Liver (tissue), 9 donors: Measurements from ENCODE around the gene SEC24C. TPM values are rescaled to one million over a fixed set of nuclear protein-coding genes. Genes with fewer than 3 reads are reported as not detected.
A peak's percentile ranks its signal among the peaks of the same experiment; 100 is the strongest.

ENCODE experiments used
- DNase-seq: peaks from one replicate; pipeline ENCODE4 v3.0.0-alpha.2; 2017; ENCODE audit warnings: low spot score
- H3K27ac ChIP-seq, 2 donors: one replicate each; pipeline ENCODE4 v1.7.0; 2013; ENCODE audit warnings: inconsistent platforms in 2 of 2, low read length in 2 of 2, control low read depth in 1 of 2, low read depth in 1 of 2, mild to moderate bottlenecking in 1 of 2
- H3K27me3 ChIP-seq, 4 donors: one replicate each; pipeline versions ENCODE4 v1.6.1 to v1.7.0; 2013; ENCODE audit warnings: low read length in 3 of 4, inconsistent platforms in 1 of 4, mild to moderate bottlenecking in 1 of 4, moderate library complexity in 1 of 4; ENCODE audit not compliant: control insufficient read depth in 4 of 4, insufficient read depth in 4 of 4
- H3K36me3 ChIP-seq, 4 donors: one replicate each; pipeline versions ENCODE4 v1.6.1 to v1.7.0; 2013; ENCODE audit warnings: low read length in 3 of 4, mild to moderate bottlenecking in 3 of 4, low read depth in 1 of 4, moderate library complexity in 1 of 4; ENCODE audit not compliant: control insufficient read depth in 4 of 4, insufficient read depth in 3 of 4
- H3K4me1 ChIP-seq, 4 donors: one replicate each; pipeline versions ENCODE4 v1.6.1 to v1.7.0; 2013; ENCODE audit warnings: low read length in 3 of 4, mild to moderate bottlenecking in 3 of 4, moderate library complexity in 1 of 4; ENCODE audit not compliant: control insufficient read depth in 4 of 4, insufficient read depth in 4 of 4
- H3K4me3 ChIP-seq, 3 donors: one replicate each; pipeline versions ENCODE4 v1.6.1 to v1.7.0; 2013; ENCODE audit warnings: low read length in 3 of 3, control low read depth in 1 of 3, low read depth in 1 of 3, mild to moderate bottlenecking in 1 of 3
- H3K9ac ChIP-seq, 2 donors: one replicate each; pipeline ENCODE4 v1.7.0; 2013; ENCODE audit warnings: low read length in 2 of 2, mild to moderate bottlenecking in 2 of 2, moderate library complexity in 2 of 2, control low read depth in 1 of 2, low read depth in 1 of 2
- H3K9me3 ChIP-seq, 4 donors: one replicate each; pipeline versions ENCODE4 v1.6.1 to v1.7.0; 2013; ENCODE audit warnings: low read length in 3 of 4; ENCODE audit not compliant: control insufficient read depth in 4 of 4
- ATF3 ChIP-seq: IDR thresholded peaks from 2 replicates; pipeline ENCODE4 v1.6.1; 2016; ENCODE audit warnings: antibody characterized with exemption
- CTCF ChIP-seq: fragments of 150-350 bp; IDR thresholded peaks from 2 replicates; pipeline ENCODE4 v1.5.1; 2017; ENCODE audit warnings: improper control_type of control experiment, low read depth, low read length; ENCODE audit not compliant: missing input control
- EGR1 ChIP-seq, 2 donors: IDR thresholded peaks; 2 replicates each; pipeline ENCODE4 v1.6.1; 2016 to 2018; ENCODE audit warnings: antibody characterized with exemption in 2 of 2, low read depth in 2 of 2
- FOXA1 ChIP-seq: IDR thresholded peaks from 2 replicates; pipeline ENCODE4 v1.6.1; 2016; ENCODE audit warnings: antibody characterized with exemption
- FOXA2 ChIP-seq: IDR thresholded peaks from 2 replicates; pipeline ENCODE4 v1.6.1; 2016; ENCODE audit warnings: antibody characterized with exemption
- GABPA ChIP-seq, 2 donors: IDR thresholded peaks in 1 of 2; conservative IDR thresholded peaks in 1 of 2; 2 replicates each; pipeline ENCODE4 v1.6.1; 2016; ENCODE audit warnings: antibody characterized with exemption in 2 of 2, mild to moderate bottlenecking in 1 of 2, moderate library complexity in 1 of 2
- HNF4A ChIP-seq, 2 donors: conservative IDR thresholded peaks; 2 replicates each; pipeline ENCODE4 v1.6.1; 2016; ENCODE audit warnings: antibody characterized with exemption in 2 of 2, mild to moderate bottlenecking in 2 of 2
- HNF4G ChIP-seq: IDR thresholded peaks from 2 replicates; pipeline ENCODE4 v1.6.1; 2016; ENCODE audit warnings: antibody characterized with exemption
- JUND ChIP-seq, 2 donors: IDR thresholded peaks; 2 replicates each; pipeline ENCODE4 v1.6.1; 2016; ENCODE audit warnings: antibody characterized with exemption in 2 of 2
- MAX ChIP-seq: IDR thresholded peaks from 2 replicates; pipeline ENCODE4 v1.6.1; 2016; ENCODE audit warnings: antibody characterized with exemption
- NR2F2 ChIP-seq: IDR thresholded peaks from 2 replicates; pipeline ENCODE4 v1.6.1; 2016; ENCODE audit warnings: antibody characterized with exemption
- RAD21 ChIP-seq, 2 donors: IDR thresholded peaks; 2 replicates each; pipeline ENCODE4 v1.6.1; 2016; ENCODE audit warnings: antibody characterized with exemption in 2 of 2, mild to moderate bottlenecking in 2 of 2
- REST ChIP-seq: IDR thresholded peaks from 2 replicates; pipeline ENCODE4 v1.6.1; 2016; ENCODE audit warnings: antibody characterized with exemption, mild to moderate bottlenecking
- RXRA ChIP-seq, 2 donors: IDR thresholded peaks; 2 replicates each; pipeline ENCODE4 v1.6.1; 2017 to 2018; ENCODE audit warnings: antibody characterized with exemption in 2 of 2, mild to moderate bottlenecking in 1 of 2
- SP1 ChIP-seq: IDR thresholded peaks from 2 replicates; pipeline ENCODE4 v1.6.1; 2018; ENCODE audit warnings: antibody characterized with exemption, mild to moderate bottlenecking
- TAF1 ChIP-seq: conservative IDR thresholded peaks from 2 replicates; pipeline ENCODE4 v1.6.1; 2016; ENCODE audit warnings: antibody characterized with exemption, mild to moderate bottlenecking
- YY1 ChIP-seq: IDR thresholded peaks from 2 replicates; pipeline ENCODE4 v1.6.1; 2016; ENCODE audit warnings: antibody characterized with exemption, mild to moderate bottlenecking
- ZBTB33 ChIP-seq: IDR thresholded peaks from 2 replicates; pipeline ENCODE4 v1.6.1; 2016; ENCODE audit warnings: antibody characterized with exemption
- WGBS: extraction: QIAGEN DNeasy Blood & Tissue Kit; methylation state at CpG from one replicate; pipeline ENCODE4 v1.1.7; 2013; 5-methylcytosine and 5-hydroxymethylcytosine counted together
- polyA plus RNA-seq, 2 donors: library from polyadenylated mRNA; stranded (reverse) in 1 of 2; unstranded in 1 of 2; fragments of 200-250 nt in 1 of 2; fragments of >200 nt in 1 of 2; fragmentation: Nextera tagmentation in 1 of 2; extraction: Ambion mirVana in 1 of 2; gene quantifications; one replicate each; pipeline versions ENCODE4 v1.2.1 to v1.2.3, GENCODE V29; 2013 to 2015
- total RNA-seq, 2 donors: library from RNA; depleted of rRNA; stranded (reverse); fragments of >200 nt; gene quantifications; one replicate each; pipeline ENCODE4 v1.2.3, GENCODE V29; 2014
- donor health status: healthy.
- donor health status: healthy.
- donor health status: healthy.
- donor health status: healthy.
- donor health status: healthy.

The SEC24C gene
- total and polyA plus RNA-seq, 4 donors: 15.0 to 48.1 (median 40.9) TPM

- no peaks in the 10 kb centered on the region for H3K9me3 ChIP-seq
- peak within 1 kb of the TSS; percentile 88 to 89 for H3K9ac ChIP-seq
- peak within 1 kb of the TSS; percentile 91 to 96 for H3K27ac ChIP-seq
- peak; percentile 95 for DNase-seq
- peaks cover under 1 to 39% (median 35%) of the 10 kb centered on the region in 4 donors for H3K4me1 ChIP-seq
- TF ChIP-seq REST (peak; percentile 35), CTCF (no peak), RAD21 (IDR thresholded peaks at IDR 0.05) (peak in 1 of 2 donors; percentile 51), NR2F2 (peak; percentile 87), EGR1 (IDR thresholded peaks at IDR 0.05; ENCODE audit: low read depth in 2 of 2) (no peak), SP1 (peak; percentile 55), TAF1 (no peak), HNF4A (conservative IDR thresholded peaks at IDR 0.05) (peak in 1 of 2 donors; percentile 37), ZBTB33 (peak; percentile 48), GABPA (IDR thresholded peaks at IDR 0.05 in 1 of 2, conservative IDR thresholded peaks at IDR 0.05 in 1 of 2) (peak in 1 of 2 donors; percentile 82), ATF3 (no peak), JUND (IDR thresholded peaks at IDR 0.05) (no peak), MAX (peak; percentile 30), HNF4G (no peak), YY1 (peak; percentile 94), FOXA2 (no peak), FOXA1 (no peak), RXRA (IDR thresholded peaks at IDR 0.05) (peak; percentile 82 to 85)
- peaks cover 0 to 7% (median 3%) of the 10 kb centered on the region in 4 donors for H3K36me3 ChIP-seq
- H3K27me3 ChIP-seq: no peaks in the 10 kb centered on the region
- H3K4me3 ChIP-seq: peak within 1 kb of the TSS; percentile 68 to 97 (median 97)
- WGBS: under 1% methylated on average over 57 of the region's 57 CpGs
These were observed 37.9 kb downstream of the SEC24C start, which contains the start of gene CHCHD1 for GRCh38 chr10:73781879-73782748. Gene CHCHD1, plus strand, starts transcription at chr10:73782048. Its CDS starts 28 bp downstream, at chr10:73782076.
